Measurements from ENCODE around the gene CACNA2D2.

CACNA2D2 gene

DNA sequence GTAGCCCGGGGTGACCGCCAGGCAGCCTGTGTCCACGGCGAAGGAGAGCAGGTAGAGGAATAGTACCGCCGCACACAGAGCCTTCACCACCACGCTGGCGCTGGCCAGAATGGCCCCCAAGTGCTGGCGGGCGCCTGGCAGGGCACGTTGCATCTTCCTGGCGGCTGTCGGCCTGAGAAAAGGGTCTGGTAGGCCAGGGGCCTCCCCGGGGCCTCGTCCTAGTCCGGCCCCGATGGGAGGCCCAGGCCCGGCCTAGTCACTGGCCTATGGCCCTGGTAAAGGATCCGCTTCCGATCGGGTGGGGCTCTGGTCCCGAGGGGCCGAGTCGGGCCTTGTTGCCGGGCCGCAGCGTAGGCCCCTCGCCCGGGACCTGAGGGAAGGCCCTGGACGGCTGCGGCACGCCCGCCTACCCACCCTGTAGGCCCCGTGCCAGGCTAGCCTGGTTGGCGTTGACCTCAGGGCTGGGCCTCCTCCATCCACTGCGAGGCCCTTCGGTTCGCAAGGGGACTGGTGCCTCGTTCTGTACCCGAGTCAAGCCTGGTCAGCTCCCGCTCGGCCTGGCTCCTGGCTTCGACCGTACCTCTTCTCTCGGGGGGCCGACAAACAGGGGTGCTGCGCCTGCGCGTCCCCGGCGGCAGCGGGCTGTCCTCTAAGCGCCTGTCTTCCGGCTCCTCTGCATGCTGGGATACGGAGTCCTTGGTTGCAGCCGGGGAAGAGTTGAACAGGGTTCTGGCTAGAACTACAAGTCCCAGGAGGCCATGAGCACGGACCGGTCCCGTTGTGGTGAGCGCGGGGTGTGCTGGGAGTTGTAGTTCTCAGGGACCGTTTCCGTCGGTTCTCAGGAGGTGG, 144.3 kb downstream of the CACNA2D2 start, which contains the start of gene TMEM115:
Gene TMEM115 (minus strand): TSS at position 611 of the 849 bp plus-strand sequence. CDS start 458 bp downstream, at position 153.
- Histone ChIP-seq H3K36me3 (replicated peaks; ENCODE audit: insufficient read depth, low read length) (peaks cover 11% of the 10 kb centered on the region; the same call in 1 of the 2 replicates), H3K9me3 (replicated peaks; ENCODE audit: insufficient read depth, low read length) (no peaks in the 10 kb centered on the region), H3K79me2 (ENCODE audit: low read length) (peaks cover 51% of the 10 kb centered on the region), H3F3A (ENCODE audit: insufficient read depth, low read length) (no peaks in the 10 kb centered on the region), H3K27me3 (replicated peaks; ENCODE audit: insufficient read depth, low read length) (no peaks in the 10 kb centered on the region), H3K27ac (ENCODE audit: low read length) (peak within 1 kb of the TSS; percentile 18; the same call in 1 of the 2 replicates), H3K4me1 (ENCODE audit: low read length) (peaks cover 29% of the 10 kb centered on the region), H3K4me3 (ENCODE audit: low read length) (peak within 1 kb of the TSS; percentile 91), H3K4me2 (ENCODE audit: low read depth, low read length) (peak within 1 kb of the TSS; percentile 91), H3K9ac (ENCODE audit: low read length) (peak within 1 kb of the TSS; percentile 90), H2AFZ (ENCODE audit: low read length) (peak within 1 kb of the TSS; percentile 95), H3K9me2 (replicated peaks; ENCODE audit: insufficient read depth, low read length) (no peaks in the 10 kb centered on the region), H4K20me1 (ENCODE audit: insufficient read depth, low read length) (no peaks in the 10 kb centered on the region)
- DNase-seq, result peak; percentile 98
- TF ChIP-seq EZH2 (optimal IDR thresholded peaks at IDR 0.05; ENCODE audit: low read depth, low read length), result no peak
- no peak for TF ChIP-seq EZH2phosphoT487 (IDR thresholded peaks at IDR 0.05; ENCODE audit: low read length)
- TF ChIP-seq, protein P1, sequence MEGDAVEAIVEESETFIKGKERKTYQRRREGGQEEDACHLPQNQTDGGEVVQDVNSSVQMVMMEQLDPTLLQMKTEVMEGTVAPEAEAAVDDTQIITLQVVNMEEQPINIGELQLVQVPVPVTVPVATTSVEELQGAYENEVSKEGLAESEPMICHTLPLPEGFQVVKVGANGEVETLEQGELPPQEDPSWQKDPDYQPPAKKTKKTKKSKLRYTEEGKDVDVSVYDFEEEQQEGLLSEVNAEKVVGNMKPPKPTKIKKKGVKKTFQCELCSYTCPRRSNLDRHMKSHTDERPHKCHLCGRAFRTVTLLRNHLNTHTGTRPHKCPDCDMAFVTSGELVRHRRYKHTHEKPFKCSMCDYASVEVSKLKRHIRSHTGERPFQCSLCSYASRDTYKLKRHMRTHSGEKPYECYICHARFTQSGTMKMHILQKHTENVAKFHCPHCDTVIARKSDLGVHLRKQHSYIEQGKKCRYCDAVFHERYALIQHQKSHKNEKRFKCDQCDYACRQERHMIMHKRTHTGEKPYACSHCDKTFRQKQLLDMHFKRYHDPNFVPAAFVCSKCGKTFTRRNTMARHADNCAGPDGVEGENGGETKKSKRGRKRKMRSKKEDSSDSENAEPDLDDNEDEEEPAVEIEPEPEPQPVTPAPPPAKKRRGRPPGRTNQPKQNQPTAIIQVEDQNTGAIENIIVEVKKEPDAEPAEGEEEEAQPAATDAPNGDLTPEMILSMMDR (IDR thresholded peaks at IDR 0.05; ENCODE audit: low read length), result no peak

DNA sequence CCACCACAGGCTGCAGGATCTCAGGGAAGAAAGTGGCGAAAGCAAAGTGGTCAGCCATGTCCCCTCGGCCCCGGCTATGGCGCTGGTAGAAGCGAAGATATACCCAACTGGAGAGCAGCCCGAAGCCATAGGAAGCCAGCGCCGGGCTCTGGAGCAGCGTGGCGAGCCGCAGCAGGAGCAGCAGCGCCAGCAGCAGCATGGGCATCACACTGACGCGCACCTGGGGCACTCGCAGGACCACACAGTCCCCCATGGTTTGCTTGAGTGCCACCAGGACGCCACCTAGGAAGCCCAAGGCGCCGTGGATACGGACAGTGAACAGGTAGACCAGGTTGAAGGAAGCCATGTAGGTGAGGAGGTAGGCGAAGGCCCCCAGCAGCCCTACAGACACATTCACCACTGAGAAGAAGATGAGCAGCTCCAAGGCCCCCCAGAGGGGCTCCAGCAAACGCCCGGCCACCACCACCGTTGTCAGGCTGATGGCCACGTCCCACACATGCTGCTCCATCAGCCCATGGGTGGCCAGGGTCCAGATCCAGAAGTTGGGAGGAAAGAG, 145.0 kb downstream of the CACNA2D2 start:
- Histone ChIP-seq H3K9me2 (replicated peaks; ENCODE audit: insufficient read depth, low read length) (no peaks in the 10 kb centered on the region), H3K27me3 (replicated peaks; ENCODE audit: insufficient read depth, low read length) (no peaks in the 10 kb centered on the region), H4K20me1 (ENCODE audit: insufficient read depth, low read length) (no peaks in the 10 kb centered on the region), H3K4me1 (ENCODE audit: low read length) (peaks cover 29% of the 10 kb centered on the region), H3K79me2 (ENCODE audit: low read length) (peaks cover 57% of the 10 kb centered on the region), H3K4me2 (ENCODE audit: low read depth, low read length) (peak overlapping the region; percentile 87), H3K9me3 (replicated peaks; ENCODE audit: insufficient read depth, low read length) (no peaks in the 10 kb centered on the region), H3K4me3 (ENCODE audit: low read length) (peak overlapping the region; percentile 91), H2AFZ (ENCODE audit: low read length) (no peak overlapping the region), H3K27ac (ENCODE audit: low read length) (no peak overlapping the region), H3K36me3 (replicated peaks; ENCODE audit: insufficient read depth, low read length) (peaks cover 11% of the 10 kb centered on the region; the same call in 1 of the 2 replicates), H3F3A (ENCODE audit: insufficient read depth, low read length) (no peaks in the 10 kb centered on the region), H3K9ac (ENCODE audit: low read length) (peak overlapping the region; percentile 90)
- no peak for DNase-seq
- TF ChIP-seq, protein P1 (IDR thresholded peaks at IDR 0.05; ENCODE audit: low read length), result no peak
- TF ChIP-seq EZH2phosphoT487 (IDR thresholded peaks at IDR 0.05; ENCODE audit: low read length), result no peak
- no peak for TF ChIP-seq EZH2 (optimal IDR thresholded peaks at IDR 0.05; ENCODE audit: low read depth, low read length)

DNA sequence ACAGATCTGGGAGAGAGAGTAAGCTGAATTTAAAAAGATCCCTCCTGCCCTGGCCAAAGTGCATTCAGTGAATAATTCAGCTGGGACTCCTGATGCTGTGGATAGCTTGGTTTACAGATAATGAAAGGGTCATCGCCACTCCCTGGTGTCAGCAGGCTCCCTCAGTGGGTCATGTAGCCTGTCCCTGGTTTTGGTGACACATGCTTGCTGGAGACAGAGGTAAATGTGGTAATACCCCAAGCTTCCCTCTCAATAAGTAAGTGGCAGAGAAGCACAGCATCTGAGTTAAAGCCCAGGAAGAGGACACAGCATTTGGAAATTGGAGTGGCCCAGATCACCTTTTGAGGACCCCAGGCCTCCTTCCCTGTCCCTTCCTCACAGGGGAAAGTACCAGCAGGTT, 146.0 kb downstream of the CACNA2D2 start:
- Histone ChIP-seq H3K27me3 (replicated peaks; ENCODE audit: insufficient read depth, low read length) (no peaks in the 10 kb centered on the region), H3K79me2 (ENCODE audit: low read length) (peaks cover 65% of the 10 kb centered on the region), H3K4me2 (ENCODE audit: low read depth, low read length) (peak overlapping the region; percentile 87), H4K20me1 (ENCODE audit: insufficient read depth, low read length) (no peaks in the 10 kb centered on the region), H3K36me3 (replicated peaks; ENCODE audit: insufficient read depth, low read length) (peaks cover 11% of the 10 kb centered on the region; the same call in 1 of the 2 replicates), H2AFZ (ENCODE audit: low read length) (no peak overlapping the region), H3K9ac (ENCODE audit: low read length) (peak overlapping the region; percentile 90; the same call in 1 of the 2 replicates), H3K9me2 (replicated peaks; ENCODE audit: insufficient read depth, low read length) (no peaks in the 10 kb centered on the region), H3K27ac (ENCODE audit: low read length) (no peak overlapping the region), H3K4me1 (ENCODE audit: low read length) (peaks cover 29% of the 10 kb centered on the region), H3F3A (ENCODE audit: insufficient read depth, low read length) (0 out of 2 replicates have a peak, but pooled peaks cover 6% of the 10 kb centered on the region), H3K9me3 (replicated peaks; ENCODE audit: insufficient read depth, low read length) (no peaks in the 10 kb centered on the region), H3K4me3 (ENCODE audit: low read length) (peak overlapping the region; percentile 91)
- TF ChIP-seq EZH2 (optimal IDR thresholded peaks at IDR 0.05; ENCODE audit: low read depth, low read length) (no peak), EZH2phosphoT487 (IDR thresholded peaks at IDR 0.05; ENCODE audit: low read length) (no peak)
- TF ChIP-seq, protein P1 (IDR thresholded peaks at IDR 0.05; ENCODE audit: low read length), result no peak
- DNase-seq, result no peak
